ENCODE data around the gene CDH16.

The CDH16 gene

GRCh38 chr16:66858740-66859396 lies 59.8 kb downstream of the CDH16 start:
- in situ Hi-C loops (cut with MboI; ENCODE audit: low sequenced_read_pairs, unreplicated experiment) = loop anchor here (25.0 kb wide), 1 partner anchor 447 kb away; no protein-coding TSS in a partner anchor
- no peak for TF ChIP-seq CTCF (IDR thresholded peaks at IDR 0.05; ENCODE audit: borderline replicate concordance, control extremely low read depth, extremely low read depth, insufficient read depth, missing control alignments)
- no peak for DNase-seq (ENCODE audit: low spot score)

Data from GM13976 (cell line).